Measurements from ENCODE around the gene SRRM4.

SRRM4 gene

GRCh38 chr12:119204671-119205285 is 223.4 kb downstream of the SRRM4 start:
- no peak for DNase-seq (ENCODE audit: low read depth)

GRCh38 chr12:119206348-119207062 is 225.2 kb downstream of the SRRM4 start:
- no peak for DNase-seq (ENCODE audit: low read depth)

GRCh38 chr12:119207063-119207560 is 225.8 kb downstream of the SRRM4 start:
- DNase-seq (ENCODE audit: low read depth), result no peak

- DNase-seq (ENCODE audit: low read depth), result no peak
These were observed 227.3 kb downstream of the SRRM4 start for GRCh38 chr12:119208626-119209061.

GRCh38 chr12:119211884-119212283 is 230.5 kb downstream of the SRRM4 start:
- DNase-seq (ENCODE audit: low read depth), result no peak
